ENCODE measurements around the gene RPS10.
A peak's percentile ranks its signal among the peaks of the same experiment; 100 is the strongest.

The RPS10 gene

GRCh38 chr6:34437644-34437970 lies 11.7 kb upstream of the RPS10 start:
- no peak for TF ChIP-seq CTCF (IDR thresholded peaks at IDR 0.05; ENCODE audit: control insufficient read depth, insufficient read depth, low read depth, low read length, missing control alignments)
- no peak overlapping the region for H3K4me3 ChIP-seq (ENCODE audit: control insufficient read depth, low read depth, low read length)
- DNase-seq (ENCODE audit: low read depth) = no peak

- DNase-seq (ENCODE audit: low read depth) = no peak
- no peak overlapping the region for H3K4me3 ChIP-seq (ENCODE audit: control insufficient read depth, low read depth, low read length)
- no peak for TF ChIP-seq CTCF (IDR thresholded peaks at IDR 0.05; ENCODE audit: control insufficient read depth, insufficient read depth, low read depth, low read length, missing control alignments)
Observed at GRCh38 chr6:34436803-34437643, 11.2 kb upstream of the RPS10 start.

GRCh38 chr6:34435916-34436315 lies 10.0 kb upstream of the RPS10 start:
- no peak for DNase-seq (ENCODE audit: low read depth)
- no peak overlapping the region for H3K4me3 ChIP-seq (ENCODE audit: control insufficient read depth, low read depth, low read length)
- no peak for TF ChIP-seq CTCF (IDR thresholded peaks at IDR 0.05; ENCODE audit: control insufficient read depth, insufficient read depth, low read depth, low read length, missing control alignments)

GRCh38 chr6:34425132-34425497 lies 754 bp downstream of the RPS10 start:
- DNase-seq (ENCODE audit: low read depth) = no peak
- H3K4me3 ChIP-seq (ENCODE audit: control insufficient read depth, low read depth, low read length) = peak overlapping the region; percentile 88

GRCh38 chr6:34424200-34425131 lies 1.4 kb downstream of the RPS10 start:
- H3K4me3 ChIP-seq (ENCODE audit: control insufficient read depth, low read depth, low read length) = peak overlapping the region; percentile 88
- no peak for DNase-seq (ENCODE audit: low read depth)

More at GRCh38 chr6:34425132-34425497, 754 bp downstream of the RPS10 start:
- TF ChIP-seq CTCF (IDR thresholded peaks at IDR 0.05; ENCODE audit: control insufficient read depth, insufficient read depth, low read depth, low read length, missing control alignments) = no peak

More at GRCh38 chr6:34424200-34425131, 1.4 kb downstream of the RPS10 start:
- TF ChIP-seq CTCF (IDR thresholded peaks at IDR 0.05; ENCODE audit: control insufficient read depth, insufficient read depth, low read depth, low read length, missing control alignments) = no peak
